IMR-90 (cell line): ENCODE data around the gene IQCC.

Source experiments
- BHLHE40 ChIP-seq: fragments of 150-350 bp; IDR thresholded peaks from 2 replicates; pipeline ENCODE4 v1.6.1; 2016; ENCODE audit warnings: mild to moderate bottlenecking, low read depth, low read length
- CEBPB ChIP-seq: IDR thresholded peaks from 2 replicates; pipeline ENCODE4 v1.6.1; 2012; ENCODE audit warnings: low read depth, low read length, improper control_type of control experiment
- CHD1 ChIP-seq: IDR thresholded peaks from 2 replicates; pipeline ENCODE4 v1.6.1; 2012; ENCODE audit warnings: low read depth, low read length, improper control_type of control experiment
- CTCF ChIP-seq: conservative IDR thresholded peaks from 2 replicates; pipeline ENCODE4 v1.5.1; 2012; ENCODE audit warnings: mild to moderate bottlenecking, low read depth, low read length, improper control_type of control experiment
- ELK1 ChIP-seq: fragments of 150-350 bp; IDR thresholded peaks from 2 replicates; pipeline ENCODE4 v1.6.1; 2016; ENCODE audit warnings: low read depth, mild to moderate bottlenecking, low read length, moderate library complexity, borderline replicate concordance
- FOS ChIP-seq: fragments of 150-350 bp; IDR thresholded peaks from 2 replicates; pipeline ENCODE4 v1.6.1; 2016; ENCODE audit warnings: low read depth, low read length
- MAFK ChIP-seq: IDR thresholded peaks from 2 replicates; pipeline ENCODE4 v1.6.1; 2012; ENCODE audit warnings: low read depth, low read length, improper control_type of control experiment
- MXI1 ChIP-seq: IDR thresholded peaks from 2 replicates; pipeline ENCODE4 v1.6.1; 2012; ENCODE audit warnings: low read depth, mild to moderate bottlenecking, low read length, moderate library complexity, borderline replicate concordance
- POLR2A ChIP-seq: IDR thresholded peaks from 2 replicates; pipeline ENCODE4 v1.6.1; 2012; ENCODE audit warnings: mild to moderate bottlenecking, low read depth, low read length
- RAD21 ChIP-seq: IDR thresholded peaks from 2 replicates; pipeline ENCODE4 v1.6.1; 2012; ENCODE audit warnings: low read length, improper control_type of control experiment
- RCOR1 ChIP-seq: IDR thresholded peaks from 2 replicates; pipeline ENCODE4 v1.6.1; 2012; ENCODE audit warnings: mild to moderate bottlenecking, low read length, improper control_type of control experiment; ENCODE audit not compliant: insufficient replicate concordance
- RFX5 ChIP-seq: IDR thresholded peaks from 2 replicates; pipeline ENCODE4 v1.8.0; 2012; ENCODE audit warnings: low read depth, mild to moderate bottlenecking, low read length, moderate library complexity
- SMC3 ChIP-seq: fragments of 150-350 bp; IDR thresholded peaks from 2 replicates; pipeline ENCODE4 v1.6.1; 2016; ENCODE audit warnings: low read depth, mild to moderate bottlenecking, antibody characterized with exemption, low read length, moderate library complexity
- USF2 ChIP-seq: fragments of 150-350 bp; IDR thresholded peaks from 2 replicates; pipeline ENCODE4 v1.6.1; 2017; ENCODE audit warnings: mild to moderate bottlenecking, antibody characterized with exemption, low read length, low read depth

- TF ChIP-seq RAD21 (no peak), POLR2A (no peak), CTCF (no peak), MXI1 (no peak), CEBPB (no peak), SMC3 (no peak), FOS (no peak), MAFK (no peak), ELK1 (no peak), RFX5 (no peak), CHD1 (no peak), USF2 (no peak), RCOR1 (no peak), BHLHE40 (no peak)
Observed at GRCh38 chr1:32223683-32224082, 18.2 kb downstream of the IQCC start.
